SK-N-SH (cell line): ENCODE data around the gene SLC35A1. TPM values are rescaled to one million over a fixed set of nuclear protein-coding genes. Genes with fewer than 3 reads are reported as not detected.

Source experiments
- CTCF ChIA-PET: fragments of 300-600, 350-600 bp; formaldehyde crosslinking; extraction: SDS; loops from one replicate; lab custom pipeline; 2021; lab: Yijun Ruan, JAX
- POLR2A ChIA-PET: fragments of 350-600 bp; sonication (Branson Sonifier 250); formaldehyde crosslinking; extraction: SDS; loops from one replicate; lab custom pipeline; 2020; ENCODE audit warnings: antibody characterized with exemption, inconsistent platforms; lab: Yijun Ruan, JAX
- DNase-seq: peaks from one replicate; pipeline ENCODE4 v3.0.0; 2012
- H2AFZ ChIP-seq: fragments of 200-600 bp; sonication (generic); 2 replicates; pipeline ENCODE4 v1.8.1; 2016; ENCODE audit warnings: antibody characterized with exemption, mild to moderate bottlenecking, low read depth
- H3F3A ChIP-seq: fragments of 200-600 bp; sonication (generic); replicated peaks from 2 replicates; pipeline ENCODE3; 2016; ENCODE audit warnings: antibody characterized with exemption, mild to moderate bottlenecking; ENCODE audit not compliant: insufficient read depth
- H3K27ac ChIP-seq, 2 experiments: fragments of 200-500 bp in 1 of 2; fragments of 200-600 bp in 1 of 2; sonication (Bioruptor generic) in 1 of 2; sonication (generic), shearing (Covaris generic) in 1 of 2; 2 replicates each; pipeline versions ENCODE4 v1.5.1 to v1.6.1; 2014 to 2016; ENCODE audit warnings: low read depth in 2 of 2, inconsistent platforms in 1 of 2, low read length in 1 of 2, mild to moderate bottlenecking in 1 of 2, mixed read lengths in 1 of 2
- H3K27me3 ChIP-seq: fragments of 200-600 bp; sonication (generic), shearing (Covaris generic); 2 replicates; pipeline ENCODE4 v1.6.1; 2016; ENCODE audit warnings: mixed run types; ENCODE audit not compliant: insufficient read depth
- H3K36me3 ChIP-seq, 2 experiments: fragments of 200-500 bp in 1 of 2; fragments of 200-600 bp in 1 of 2; sonication (Bioruptor generic) in 1 of 2; sonication (generic) in 1 of 2; replicated peaks in 1 of 2; 2 replicates each; pipeline versions ENCODE3 to v1.5.1; 2014 to 2016; ENCODE audit warnings: low read length in 1 of 2, mild to moderate bottlenecking in 1 of 2; ENCODE audit not compliant: insufficient read depth in 2 of 2, control insufficient read depth in 1 of 2
- H3K4me1 ChIP-seq, 2 experiments: fragments of 200-500 bp in 1 of 2; fragments of 200-600 bp in 1 of 2; sonication (Bioruptor generic) in 1 of 2; sonication (generic), shearing (Covaris generic) in 1 of 2; 2 replicates each; pipeline versions ENCODE4 v1.5.1 to v1.6.1; 2014 to 2016; ENCODE audit warnings: low read depth in 1 of 2, low read length in 1 of 2, mixed run types in 1 of 2; ENCODE audit not compliant: insufficient read depth in 2 of 2, control insufficient read depth in 1 of 2
- H3K4me2 ChIP-seq: fragments of 200-600 bp; sonication (generic), shearing (Covaris generic); 2 replicates; pipeline ENCODE4 v1.6.1; 2017; ENCODE audit warnings: mixed run types
- H3K4me3 ChIP-seq, 2 experiments: fragments of 200-500 bp in 1 of 2; fragments of 200-600 bp in 1 of 2; sonication (Bioruptor generic) in 1 of 2; sonication (generic), shearing (Covaris generic) in 1 of 2; 2 replicates each; pipeline versions ENCODE4 v1.5.1 to v1.8.1; 2014 to 2016; ENCODE audit warnings: low read depth in 2 of 2, inconsistent platforms in 1 of 2, low read length in 1 of 2, mild to moderate bottlenecking in 1 of 2, mixed read lengths in 1 of 2, moderate library complexity in 1 of 2
- H3K79me2 ChIP-seq: fragments of 200-600 bp; sonication (generic); 2 replicates; pipeline ENCODE4 v1.8.1; 2017; ENCODE audit warnings: mild to moderate bottlenecking; ENCODE audit not compliant: insufficient read depth
- H3K9ac ChIP-seq: fragments of 200-600 bp; sonication (generic); 2 replicates; pipeline ENCODE4 v1.6.1; 2017; ENCODE audit warnings: mixed run types
- H3K9me2 ChIP-seq: fragments of 200-600 bp; sonication (generic); 2 replicates; pipeline ENCODE4 v1.6.1; 2017; ENCODE audit warnings: mixed run types
- H3K9me3 ChIP-seq: fragments of 200-600 bp; sonication (generic); 2 replicates; pipeline ENCODE4 v1.6.1; 2017; ENCODE audit warnings: mixed run types, mild to moderate bottlenecking, moderate library complexity
- H4K20me1 ChIP-seq: fragments of 200-600 bp; sonication (generic); 2 replicates; pipeline ENCODE4 v1.6.1; 2017; ENCODE audit warnings: mild to moderate bottlenecking, mixed run types; ENCODE audit not compliant: insufficient read depth
- CTCF ChIP-seq: fragments of 200-600 bp; sonication (generic); IDR thresholded peaks from 2 replicates; pipeline ENCODE4 v1.6.1; 2017; ENCODE audit warnings: antibody characterized with exemption, mild to moderate bottlenecking, moderate library complexity
- FOXM1 ChIP-seq: IDR thresholded peaks from 2 replicates; pipeline ENCODE4 v1.4.0; 2012; ENCODE audit warnings: low read depth, mild to moderate bottlenecking
- GABPA ChIP-seq: IDR thresholded peaks from 2 replicates; pipeline ENCODE4 v1.4.0; 2012; ENCODE audit warnings: low read depth, mild to moderate bottlenecking
- JUND ChIP-seq: IDR thresholded peaks from 2 replicates; pipeline ENCODE4 v1.4.0; 2012
- MXI1 ChIP-seq: IDR thresholded peaks from 2 replicates; pipeline ENCODE4 v1.6.1; 2012; ENCODE audit warnings: mild to moderate bottlenecking, low read depth, low read length, improper control_type of control experiment
- RCOR1 ChIP-seq: fragments of 150-350 bp; IDR thresholded peaks from 2 replicates; pipeline ENCODE4 v1.6.1; 2017; ENCODE audit warnings: antibody characterized with exemption, low read length
- TCF12 ChIP-seq: IDR thresholded peaks from 2 replicates; pipeline ENCODE4 v1.4.0; 2012
- USF1 ChIP-seq: IDR thresholded peaks from 2 replicates; pipeline ENCODE4 v1.4.0; 2012; ENCODE audit warnings: low read depth, borderline replicate concordance
- YY1 ChIP-seq: IDR thresholded peaks from 2 replicates; pipeline ENCODE4 v1.4.0; 2012; ENCODE audit warnings: low read depth, mild to moderate bottlenecking
- WGBS: methylation state at CpG from one replicate; pipeline ENCODE4 v1.1.6; 2017; ENCODE audit warnings: low lambda C conversion rate; 5-methylcytosine and 5-hydroxymethylcytosine counted together
- polyA plus RNA-seq, 3 experiments: library from polyadenylated mRNA; depleted of rRNA; stranded (reverse); fragments of >200 nt; gene quantifications; 2 replicates each; pipeline ENCODE4 v1.2.3, GENCODE V29; 2012

The SLC35A1 gene
- polyA plus RNA-seq, 1 of the 3 experiments (the other 2 are of a cell fraction), result 9.2 TPM

GRCh38 chr6:87518453-87518852 lies 45.7 kb downstream of the SLC35A1 start (continued):
- no peak for TF ChIP-seq CTCF
- TF ChIP-seq MXI1, result no peak

GRCh38 chr6:87522686-87523085 lies 49.9 kb downstream of the SLC35A1 start:
- Histone ChIP-seq H3K9ac (no peak overlapping the region), H3K36me3 (peaks cover 59 to 77% of the 10 kb centered on the region in 2 experiments), H3K4me3 (no peak overlapping the region), H2AFZ (no peak overlapping the region), H3K9me3 (no peaks in the 10 kb centered on the region), H4K20me1 (no peaks in the 10 kb centered on the region), H3K4me1 (no peaks in the 10 kb centered on the region), H3K4me2 (no peak overlapping the region), H3K79me2 (peaks cover 11% of the 10 kb centered on the region), H3K9me2 (no peaks in the 10 kb centered on the region), H3F3A (no peaks in the 10 kb centered on the region), H3K27ac (no peak overlapping the region), H3K27me3 (no peaks in the 10 kb centered on the region)
- CTCF ChIA-PET, result no interaction called here
- 83% methylated on average over 3 of the region's 3 CpGs for WGBS
- DNase-seq, result no peak
- POLR2A ChIA-PET, result interaction anchor here (0.8 kb wide), 1 partner anchor 49 kb away, joined by 6 read pairs; no protein-coding TSS in a partner anchor
- TF ChIP-seq JUND, result no peak
- no peak for TF ChIP-seq TCF12
- no peak for TF ChIP-seq RCOR1

GRCh38 chr6:87529221-87529620 lies 56.4 kb downstream of the SLC35A1 start:
- Histone ChIP-seq H3K9me2 (no peaks in the 10 kb centered on the region), H3K27ac (no peak overlapping the region), H3K79me2 (peaks cover 11% of the 10 kb centered on the region), H3K4me1 (no peaks in the 10 kb centered on the region), H3K4me2 (no peak overlapping the region), H4K20me1 (no peaks in the 10 kb centered on the region), H3K4me3 (no peak overlapping the region), H3F3A (peaks cover 6% of the 10 kb centered on the region), H2AFZ (no peak overlapping the region), H3K9ac (no peak overlapping the region), H3K9me3 (no peaks in the 10 kb centered on the region), H3K27me3 (no peaks in the 10 kb centered on the region), H3K36me3 (peaks cover 57 to 59% of the 10 kb centered on the region in 2 experiments)
- WGBS, result 100% methylated on average over 1 of the region's 1 CpG
- DNase-seq, result no peak
- ChIA-PET CTCF (no interaction called here), POLR2A (no interaction called here)
- TF ChIP-seq YY1 (no peak), GABPA (no peak), USF1 (no peak), MXI1 (no peak), RCOR1 (no peak), FOXM1 (no peak)
